Posterior vena cava (tissue), 2 donors: ENCODE measurements around the gene CENPE. TPM values are rescaled to one million over a fixed set of nuclear protein-coding genes. Genes with fewer than 3 reads are reported as not detected.
A peak's percentile ranks its signal among the peaks of the same experiment; 100 is the strongest.

ENCODE experiments used
- DNase-seq: peaks from one replicate; pipeline ENCODE4 v3.0.0-alpha.2; 2020; ENCODE audit warnings: low spot score
- intact Hi-C, 2 donors: fragments of 100-400 bp; cut with DNase I; formaldehyde crosslinking; loops; one replicate each; pipeline versions ENCODE4 v1.14.1 to v1.14.2; 2022 to 2023
- total RNA-seq, 2 donors: library from RNA; stranded (reverse); fragmentation: NEBNext Ultra II Directional; extraction: Animal tissue kit (Norgen Biotek cat#: 25700); gene quantifications; one replicate each; pipeline ENCODE4 v1.2.1, GENCODE V29; 2021
- donor health status: DM: yes; HTN: yes; CAD: no.
- donor health status: DM: yes; HTN: yes; CAD: no.

CENPE gene
- total RNA-seq, 2 donors from 2014 or later, result 1.9 to 2.2 TPM

DNA sequence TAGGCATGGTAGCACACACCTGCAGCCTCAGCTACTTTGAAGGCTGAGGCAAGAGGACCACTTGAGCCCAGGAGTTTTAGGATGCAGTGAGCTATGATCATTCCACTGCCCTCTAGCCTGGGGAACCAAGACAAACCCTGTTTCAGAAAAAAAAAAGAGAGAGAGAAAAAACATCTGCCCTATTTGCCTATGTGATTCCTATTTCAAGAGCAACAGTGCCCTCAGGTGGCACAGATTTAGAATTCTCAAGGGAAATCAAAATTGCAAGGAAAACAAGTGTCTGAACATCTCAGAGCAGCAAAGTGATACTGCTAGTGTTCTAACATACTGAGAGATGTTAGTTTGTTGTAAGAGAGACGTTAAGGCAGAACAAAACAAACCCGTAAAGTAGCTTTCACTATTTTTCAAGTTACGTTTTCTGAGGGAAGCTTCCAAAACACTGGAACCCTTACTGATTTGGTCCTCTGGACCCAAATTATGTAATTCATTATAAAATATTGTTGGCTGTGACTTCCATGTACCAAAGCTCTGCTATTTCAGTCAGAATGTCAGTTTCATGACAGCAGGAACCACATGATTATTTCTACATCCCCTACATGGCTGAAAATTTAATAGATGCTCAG lies 106.4 kb downstream of the CENPE start:
- intact Hi-C loops, result no loop called here

GRCh38 chr4:103089481-103089880 lies 108.7 kb downstream of the CENPE start:
- intact Hi-C loops, result no loop called here
- DNase-seq, result no peak

More for the DNA sequence above, 106.4 kb downstream of the CENPE start:
- no peak for DNase-seq

DNA sequence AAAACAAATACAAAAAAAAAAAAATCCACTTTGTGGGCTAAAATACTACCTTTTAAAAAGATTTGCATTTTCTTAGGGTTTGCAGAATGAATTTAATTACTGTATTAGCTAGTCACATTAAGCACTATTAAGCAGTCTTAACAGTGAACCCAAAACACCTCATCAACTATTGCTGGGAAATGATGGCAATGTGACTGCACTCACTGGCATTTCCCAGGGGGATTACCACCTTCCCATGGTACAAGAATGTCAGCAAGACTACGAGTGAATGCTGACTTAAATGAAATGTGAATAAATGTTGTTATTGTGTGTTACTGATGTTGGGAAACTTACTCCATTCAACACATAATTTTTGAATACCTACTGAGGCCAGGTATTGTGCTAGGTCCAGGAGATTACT lies 111.6 kb downstream of the CENPE start:
- no peak for DNase-seq
- intact Hi-C loops, result no loop called here

DNA sequence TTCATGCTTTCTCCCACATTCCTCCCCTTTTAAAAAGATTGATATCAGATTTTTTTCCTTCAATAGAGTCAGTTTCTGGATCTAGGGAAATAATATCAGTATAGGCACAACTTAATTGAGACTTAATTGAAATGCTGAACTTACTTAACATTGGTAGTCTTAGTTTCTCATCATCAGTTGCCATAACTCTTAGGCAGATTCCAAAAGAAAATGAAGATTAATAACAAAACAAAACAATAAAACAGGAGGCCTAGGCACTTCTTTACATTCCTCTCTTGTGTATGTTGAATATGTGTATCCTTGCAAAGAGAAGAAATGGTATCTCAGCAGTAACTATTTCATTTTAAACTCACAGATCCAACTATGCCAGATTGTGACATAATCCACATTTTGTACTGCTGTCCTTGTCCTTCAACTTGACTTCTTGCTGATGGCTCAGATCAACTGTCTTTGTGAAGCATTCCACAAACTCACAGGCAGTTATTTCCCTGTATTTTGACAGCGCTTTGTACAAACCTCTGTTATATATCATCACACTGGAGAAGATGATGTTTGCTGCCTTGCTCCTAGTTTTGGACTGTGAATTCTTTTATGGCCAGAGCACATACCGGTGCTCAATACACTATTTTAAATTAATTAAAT lies 112.5 kb downstream of the CENPE start:
- intact Hi-C loops, result no loop called here
- DNase-seq, result no peak

- intact Hi-C loops, result loop anchor here in 1 of 2 donors (10.0 kb wide), 1 partner anchor 55 kb away; no protein-coding TSS in a partner anchor
- DNase-seq, result no peak
Measured at GRCh38 chr4:103079621-103080020, 118.5 kb downstream of the CENPE start.

- DNase-seq, result no peak
- intact Hi-C loops, result loop anchor here in 1 of 2 donors (10.0 kb wide), 1 partner anchor 52 kb away; no protein-coding TSS in a partner anchor
Measured at GRCh38 chr4:103076747-103077347, 121.3 kb downstream of the CENPE start, which contains the start of gene SLC9B2. SLC9B2 (minus strand) TSS chr4:103076761; CDS start chr4:103067550, 9,211 bp downstream.

- peak; percentile 94 for DNase-seq
- intact Hi-C loops, result loop anchor here in 1 of 2 donors (10.0 kb wide), 1 partner anchor 51 kb away; no protein-coding TSS in a partner anchor
Measured at GRCh38 chr4:103075894-103076746, 122.0 kb downstream of the CENPE start.

DNA sequence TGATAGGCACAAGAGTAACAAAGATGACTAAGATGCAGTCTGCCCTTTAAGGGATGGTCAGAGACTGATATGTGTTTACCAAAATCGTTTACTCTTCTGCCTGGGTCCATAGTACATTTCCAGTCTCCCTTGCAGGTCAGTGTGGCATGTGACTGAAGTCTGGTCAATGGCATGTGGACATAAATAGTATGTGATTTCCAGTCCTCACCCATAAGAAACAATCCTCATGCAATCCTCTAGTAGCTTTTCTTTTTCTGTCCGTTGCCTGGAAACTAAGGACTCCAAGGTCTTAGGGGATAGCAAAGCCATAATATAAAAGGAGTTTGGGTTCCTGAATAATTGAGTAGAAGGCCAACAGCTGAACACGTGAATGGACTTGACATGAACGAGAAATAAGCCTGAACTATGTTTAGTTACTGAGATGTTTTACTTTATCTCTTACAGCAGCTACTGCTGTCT lies 122.7 kb downstream of the CENPE start:
- intact Hi-C loops, result loop anchor here in 1 of 2 donors (10.0 kb wide), 1 partner anchor 51 kb away; no protein-coding TSS in a partner anchor
- no peak for DNase-seq

GRCh38 chr4:103074744-103075434 lies 123.3 kb downstream of the CENPE start:
- no peak for DNase-seq
- intact Hi-C loops, result loop anchor here in 1 of 2 donors (10.0 kb wide), 1 partner anchor 50 kb away; no protein-coding TSS in a partner anchor

GRCh38 chr4:103073792-103074438 lies 124.2 kb downstream of the CENPE start:
- intact Hi-C loops, result loop anchor here in 1 of 2 donors (10.0 kb wide), 1 partner anchor 49 kb away; no protein-coding TSS in a partner anchor
- DNase-seq, result no peak

DNA sequence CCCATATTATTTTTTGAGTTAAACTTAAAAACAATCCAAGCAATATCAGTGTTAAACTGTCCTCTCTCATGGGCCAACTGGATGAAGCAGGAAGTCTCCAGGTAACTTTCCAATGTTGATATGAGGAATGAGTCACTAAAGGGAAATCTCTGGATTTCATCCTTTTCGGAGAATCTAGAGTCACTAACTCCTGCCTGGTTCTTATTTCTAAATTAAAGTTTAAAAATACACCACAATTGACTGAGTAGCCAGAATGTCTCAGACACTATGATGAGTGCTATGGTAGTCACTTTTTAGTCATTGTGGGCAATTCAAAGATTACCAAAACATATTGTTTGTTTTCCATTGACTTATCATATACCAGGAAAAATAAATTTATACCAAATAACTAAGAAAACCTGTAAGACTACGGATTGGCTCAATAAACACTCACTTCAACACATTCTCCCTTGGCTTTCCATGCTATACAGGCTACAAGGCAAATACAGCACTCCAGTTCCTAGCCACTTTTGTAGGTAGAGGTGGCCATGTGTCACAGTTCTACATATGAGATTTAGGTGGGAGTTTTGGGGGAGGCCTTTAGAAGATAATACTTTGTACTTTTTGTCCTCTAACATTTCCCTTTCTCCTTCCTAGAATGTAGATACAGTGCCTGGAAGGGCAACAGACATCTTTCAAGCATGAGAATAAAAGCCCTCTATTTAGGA lies 130.1 kb downstream of the CENPE start:
- intact Hi-C loops, result no loop called here

DNA sequence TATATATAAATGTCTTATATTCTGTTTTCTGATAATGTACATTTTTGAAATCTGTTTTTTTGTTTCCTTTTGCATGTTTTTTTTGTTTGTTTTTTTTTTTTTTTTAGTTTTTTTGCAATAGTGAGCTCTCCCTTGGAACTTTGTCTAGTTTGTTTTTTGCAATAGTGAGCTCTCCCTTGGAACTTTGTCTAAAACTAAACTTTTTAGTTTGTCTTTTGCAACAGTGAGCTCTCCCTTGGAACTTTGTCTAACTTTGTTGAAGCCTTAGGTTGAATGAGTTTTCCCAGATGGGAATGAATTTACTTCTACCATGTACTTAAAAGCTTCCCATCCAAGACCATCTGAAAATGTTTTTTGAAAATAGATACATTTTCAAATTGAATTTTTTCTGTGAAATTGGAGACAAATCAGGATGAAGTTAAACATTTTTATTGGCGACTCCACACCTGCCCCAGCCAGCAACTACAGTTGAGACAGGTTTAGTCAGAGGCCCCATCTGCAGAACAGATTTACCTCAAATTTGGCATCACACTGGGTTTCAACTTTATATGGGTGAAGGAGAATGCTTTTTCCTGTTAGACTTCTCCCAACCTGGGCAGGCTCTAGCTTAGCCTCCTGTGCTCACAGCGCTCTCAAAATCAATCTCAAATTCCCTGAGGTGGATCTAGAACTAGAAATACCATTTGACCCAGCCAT lies 137.5 kb downstream of the CENPE start:
- intact Hi-C loops, result no loop called here
- DNase-seq, result no peak

More for the DNA sequence above, 130.1 kb downstream of the CENPE start:
- DNase-seq, result no peak

Other genes starting within 250 kb of the CENPE start
- 1 to 10 TPM; 1.1 to 1.4 TPM for gene SLC9B1, start 178.6 kb downstream of the CENPE start, total RNA-seq
- 10 to 100 TPM; 14.6 to 18.7 TPM for gene SLC9B2, start 121.6 kb downstream of the CENPE start, total RNA-seq
- gene BDH2, start 98.5 kb downstream of the CENPE start, total RNA-seq, result 10 to 100 TPM; 40.1 to 41.2 TPM